Neural progenitor cell (in vitro differentiated cells): ENCODE data around the gene RAD17.
"Not testable (repeated sequence)": the region's sequence is repeated elsewhere in the genome, so short reads cannot be mapped to it uniquely, and the experiment has no call there.

ENCODE experiments used
- EZH2 ChIP-seq: fragments of 200-600 bp; sonication (generic); IDR thresholded peaks from 2 replicates; pipeline ENCODE4 v1.6.1; 2017; ENCODE audit warnings: antibody characterized with exemption, mild to moderate bottlenecking, moderate library complexity
- TF ChIP-seq, protein P1 (sequence below): fragments of 200-600 bp; sonication (generic); IDR thresholded peaks from 2 replicates; pipeline ENCODE4 v1.5.1; 2017; ENCODE audit warnings: antibody characterized with exemption, mild to moderate bottlenecking

DNA sequence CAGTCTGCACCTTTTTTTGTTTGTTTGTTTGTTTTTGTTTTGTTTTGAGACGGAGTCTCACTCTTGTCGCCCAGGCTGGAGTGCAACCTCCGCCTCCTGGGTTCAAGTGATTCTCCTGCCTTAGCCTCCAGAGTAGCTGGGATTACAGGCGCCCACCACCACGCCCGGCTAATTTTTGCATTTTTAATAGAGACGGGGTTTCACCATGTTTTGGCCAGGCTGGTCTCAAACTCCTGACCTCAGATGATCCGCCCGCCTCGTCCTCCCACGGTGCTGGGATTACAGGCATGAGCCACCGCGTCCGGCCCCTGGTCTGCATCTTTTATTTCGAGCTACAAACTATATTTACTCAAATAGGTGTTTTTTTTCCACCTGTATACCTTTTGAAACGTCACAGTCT lies 717 bp downstream of the RAD17 start:
- TF ChIP-seq, protein P1, sequence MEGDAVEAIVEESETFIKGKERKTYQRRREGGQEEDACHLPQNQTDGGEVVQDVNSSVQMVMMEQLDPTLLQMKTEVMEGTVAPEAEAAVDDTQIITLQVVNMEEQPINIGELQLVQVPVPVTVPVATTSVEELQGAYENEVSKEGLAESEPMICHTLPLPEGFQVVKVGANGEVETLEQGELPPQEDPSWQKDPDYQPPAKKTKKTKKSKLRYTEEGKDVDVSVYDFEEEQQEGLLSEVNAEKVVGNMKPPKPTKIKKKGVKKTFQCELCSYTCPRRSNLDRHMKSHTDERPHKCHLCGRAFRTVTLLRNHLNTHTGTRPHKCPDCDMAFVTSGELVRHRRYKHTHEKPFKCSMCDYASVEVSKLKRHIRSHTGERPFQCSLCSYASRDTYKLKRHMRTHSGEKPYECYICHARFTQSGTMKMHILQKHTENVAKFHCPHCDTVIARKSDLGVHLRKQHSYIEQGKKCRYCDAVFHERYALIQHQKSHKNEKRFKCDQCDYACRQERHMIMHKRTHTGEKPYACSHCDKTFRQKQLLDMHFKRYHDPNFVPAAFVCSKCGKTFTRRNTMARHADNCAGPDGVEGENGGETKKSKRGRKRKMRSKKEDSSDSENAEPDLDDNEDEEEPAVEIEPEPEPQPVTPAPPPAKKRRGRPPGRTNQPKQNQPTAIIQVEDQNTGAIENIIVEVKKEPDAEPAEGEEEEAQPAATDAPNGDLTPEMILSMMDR: not testable (repeated sequence)
- TF ChIP-seq EZH2: not testable (repeated sequence)
